Activated CD8-positive, alpha-beta memory T cell treated with anti-CD3 and anti-CD28 coated beads, Interleukin-2, amount 50 U/mL, for 4 hours (primary cell): ENCODE results near the gene SHMT2.
"Not testable (repeated sequence)": the region's sequence is repeated elsewhere in the genome, so short reads cannot be mapped to it uniquely, and the experiment has no call there.

Experiments used
- DNase-seq: peaks from one replicate; pipeline ENCODE4 v3.0.0-alpha.2; 2020

SHMT2 gene

GRCh38 chr12:57272337-57273151 lies 43.0 kb downstream of the SHMT2 start:
- no peak for DNase-seq

- no peak for DNase-seq
Observed at GRCh38 chr12:57273516-57273915, 44.0 kb downstream of the SHMT2 start.

- not testable (repeated sequence) for DNase-seq
Observed at GRCh38 chr12:57276233-57276632, 46.7 kb downstream of the SHMT2 start.

- no peak for DNase-seq
Observed at GRCh38 chr12:57276935-57277563, 47.5 kb downstream of the SHMT2 start.

- DNase-seq, result no peak
Observed at GRCh38 chr12:57278465-57279381, 49.2 kb downstream of the SHMT2 start.

- peak; percentile 71 for DNase-seq
Observed at GRCh38 chr12:57280211-57281062, 50.9 kb downstream of the SHMT2 start.

- DNase-seq, result not testable (repeated sequence)
Observed at GRCh38 chr12:57282073-57282472, 52.6 kb downstream of the SHMT2 start.
